Skin of body (tissue), 2 donors: ENCODE results near the gene KRTAP26-1. TPM values are rescaled to one million over a fixed set of nuclear protein-coding genes. Genes with fewer than 3 reads are reported as not detected.

Source experiments
- DNase-seq: peaks from one replicate; lab custom pipeline; 2025; lab: John Stamatoyannopoulos, UW
- total RNA-seq: library from RNA; depleted of rRNA; stranded (reverse); fragments of >200 nt; gene quantifications from one replicate; pipeline ENCODE4 v1.2.3, GENCODE V29; 2014

KRTAP26-1 gene
- 3.6 TPM for total RNA-seq

GRCh38 chr21:30320215-30320614, at the start of gene KRTAP26-1:
TSS of gene KRTAP26-1 (minus strand) at chr21:30320315. CDS start at chr21:30320035, 280 bp downstream.
- DNase-seq = no peak

- no peak for DNase-seq
These were observed 35.8 kb upstream of the KRTAP26-1 start for GRCh38 chr21:30355906-30356305.

- no peak for DNase-seq
These were observed 34.3 kb upstream of the KRTAP26-1 start for GRCh38 chr21:30354308-30355005.

- DNase-seq = no peak
These were observed 31.4 kb upstream of the KRTAP26-1 start for GRCh38 chr21:30351534-30351933.

GRCh38 chr21:30349572-30349971, 29.5 kb upstream of the KRTAP26-1 start:
- DNase-seq = no peak

GRCh38 chr21:30348506-30348905, 28.4 kb upstream of the KRTAP26-1 start, which contains the start of gene KRTAP23-1:
TSS of gene KRTAP23-1 (minus strand) at chr21:30348606. CDS start at chr21:30348606, 0 bp downstream.
- no peak for DNase-seq

- DNase-seq = no peak
These were observed 24.9 kb upstream of the KRTAP26-1 start for GRCh38 chr21:30345014-30345413.

GRCh38 chr21:30340714-30341573, 20.8 kb upstream of the KRTAP26-1 start:
- no peak for DNase-seq

- no peak for DNase-seq
These were observed 18.6 kb upstream of the KRTAP26-1 start for GRCh38 chr21:30338717-30339116.

- no peak for DNase-seq
These were observed 17.7 kb upstream of the KRTAP26-1 start for GRCh38 chr21:30337772-30338171.

- DNase-seq = no peak
These were observed 17.2 kb upstream of the KRTAP26-1 start, which contains the start of gene KRTAP27-1 for GRCh38 chr21:30337276-30337744. TSS of gene KRTAP27-1 (minus strand) at chr21:30337694. CDS start at chr21:30337668, 26 bp downstream.

- DNase-seq = peak; percentile 32
These were observed 16.5 kb upstream of the KRTAP26-1 start for GRCh38 chr21:30336596-30336995.

GRCh38 chr21:30333736-30334135, 13.6 kb upstream of the KRTAP26-1 start:
- DNase-seq = no peak

- no peak for DNase-seq
These were observed 12.6 kb upstream of the KRTAP26-1 start for GRCh38 chr21:30332681-30333080.

GRCh38 chr21:30329203-30329875, 9.2 kb upstream of the KRTAP26-1 start:
- DNase-seq = no peak

GRCh38 chr21:30326390-30326789, 6.3 kb upstream of the KRTAP26-1 start:
- DNase-seq = no peak

- DNase-seq = no peak
These were observed 4.4 kb downstream of the KRTAP26-1 start for GRCh38 chr21:30315701-30316100.

- no peak for DNase-seq
These were observed 13.2 kb downstream of the KRTAP26-1 start for GRCh38 chr21:30306884-30307283.

- DNase-seq = no peak
These were observed 15.0 kb downstream of the KRTAP26-1 start for GRCh38 chr21:30305136-30305535.

- DNase-seq = no peak
These were observed 30.9 kb downstream of the KRTAP26-1 start, which contains the start of gene KRTAP25-1 for GRCh38 chr21:30289215-30289614. TSS of gene KRTAP25-1 (minus strand) at chr21:30289514. CDS start at chr21:30289490, 24 bp downstream.

GRCh38 chr21:30282850-30283249, 37.3 kb downstream of the KRTAP26-1 start, which contains the start of gene KRTAP24-1:
TSS of gene KRTAP24-1 (minus strand) at chr21:30282950. CDS start at chr21:30282932, 18 bp downstream.
- DNase-seq = no peak
